Smooth muscle cell (in vitro differentiated cells): Measurements from ENCODE around the gene CACNA1B. TPM values are rescaled to one million over a fixed set of nuclear protein-coding genes. Genes with fewer than 3 reads are reported as not detected.

Source experiments
- DNase-seq: peaks from one replicate; lab custom pipeline; 2025; ENCODE audit not compliant: unreplicated experiment; lab: John Stamatoyannopoulos, UW
- H2AFZ ChIP-seq: fragments of 200-600 bp; sonication (generic); 2 replicates; pipeline ENCODE4 v1.6.0; 2016; ENCODE audit warnings: antibody characterized with exemption, low read depth, mild to moderate bottlenecking
- H3F3A ChIP-seq: fragments of 200-600 bp; sonication (generic); 2 replicates; pipeline ENCODE4 v1.6.0; 2017; ENCODE audit warnings: antibody characterized with exemption, low read depth
- H3K27ac ChIP-seq: fragments of 200-600 bp; sonication (generic); 2 replicates; pipeline ENCODE4 v1.5.1; 2016; ENCODE audit warnings: low read depth, mild to moderate bottlenecking
- H3K27me3 ChIP-seq: fragments of 200-600 bp; sonication (generic); 2 replicates; pipeline ENCODE4 v1.6.1; 2016; ENCODE audit warnings: low read depth, mild to moderate bottlenecking
- H3K36me3 ChIP-seq: fragments of 200-600 bp; sonication (generic); 2 replicates; pipeline ENCODE4 v1.5.1; 2016; ENCODE audit warnings: low read depth
- H3K4me1 ChIP-seq: fragments of 200-600 bp; sonication (generic); 2 replicates; pipeline ENCODE4 v1.5.1; 2016; ENCODE audit warnings: low read depth
- H3K4me2 ChIP-seq: fragments of 200-600 bp; sonication (generic); 2 replicates; pipeline ENCODE4 v1.6.0; 2016; ENCODE audit warnings: mild to moderate bottlenecking
- H3K4me3 ChIP-seq: fragments of 200-600 bp; sonication (generic); 2 replicates; pipeline ENCODE4 v1.5.1; 2016; ENCODE audit warnings: mild to moderate bottlenecking
- H3K79me2 ChIP-seq: fragments of 200-600 bp; sonication (generic); 2 replicates; pipeline ENCODE4 v1.6.0; 2016; ENCODE audit warnings: low read depth, mild to moderate bottlenecking
- H3K9ac ChIP-seq: fragments of 200-600 bp; sonication (generic); 2 replicates; pipeline ENCODE4 v1.6.0; 2016; ENCODE audit warnings: low read depth
- H3K9me3 ChIP-seq: fragments of 200-600 bp; sonication (generic); replicated peaks from 2 replicates; pipeline ENCODE4 v1.5.1; 2016; ENCODE audit warnings: low read depth
- H4K20me1 ChIP-seq: fragments of 200-600 bp; sonication (generic); 2 replicates; pipeline ENCODE4 v1.6.0; 2016; ENCODE audit warnings: low read depth
- CTCF ChIP-seq: fragments of 200-600 bp; sonication (generic); IDR thresholded peaks from 2 replicates; pipeline ENCODE4 v1.5.1; 2017; ENCODE audit warnings: borderline replicate concordance, mild to moderate bottlenecking, antibody characterized with exemption; ENCODE audit not compliant: insufficient read depth, poor library complexity, severe bottlenecking
- WGBS: methylation state at CpG from one replicate; pipeline ENCODE4 v1.1.7; 2016; ENCODE audit warnings: low lambda C conversion rate; 5-methylcytosine and 5-hydroxymethylcytosine counted together
- polyA plus RNA-seq: library from polyadenylated mRNA; unstranded; fragments of >200 nt; fragmentation: Nextera tagmentation; extraction: Ambion mirVana; gene quantifications from 2 replicates; pipeline ENCODE4 v1.2.1, GENCODE V29; 2016
- total RNA-seq: library from RNA; depleted of rRNA; stranded (reverse); fragments of >200 nt; gene quantifications from 2 replicates; pipeline ENCODE4 v1.2.3, GENCODE V29; 2014

CACNA1B gene
- total and polyA plus RNA-seq, 2 experiments from 2014 or later: 0.09 to 0.23 TPM

- Histone ChIP-seq H3K9me3 (no peaks in the 10 kb centered on the region), H3F3A (no peaks in the 10 kb centered on the region), H3K4me1 (no peaks in the 10 kb centered on the region), H3K27me3 (no peaks in the 10 kb centered on the region), H3K4me2 (no peak overlapping the region), H3K9ac (no peak overlapping the region), H2AFZ (no peak overlapping the region), H3K4me3 (no peak overlapping the region), H3K27ac (no peak overlapping the region), H3K36me3 (no peaks in the 10 kb centered on the region), H3K79me2 (no peaks in the 10 kb centered on the region), H4K20me1 (no peaks in the 10 kb centered on the region)
- TF ChIP-seq CTCF: no peak
- no peak for DNase-seq
- 89% methylated on average over 13 of the region's 13 CpGs for WGBS
These were observed 126.1 kb downstream of the CACNA1B start for GRCh38 chr9:138003485-138004190.

GRCh38 chr9:138006576-138007233, 129.1 kb downstream of the CACNA1B start:
- 95% methylated on average over 25 of the region's 25 CpGs for WGBS
- Histone ChIP-seq H2AFZ (no peak overlapping the region), H3K36me3 (no peaks in the 10 kb centered on the region), H3K9me3 (no peaks in the 10 kb centered on the region), H3K4me1 (no peaks in the 10 kb centered on the region), H3K27ac (no peak overlapping the region), H3K27me3 (no peaks in the 10 kb centered on the region), H3K9ac (no peak overlapping the region), H3F3A (no peaks in the 10 kb centered on the region), H4K20me1 (no peaks in the 10 kb centered on the region), H3K4me3 (no peak overlapping the region), H3K4me2 (no peak overlapping the region), H3K79me2 (no peaks in the 10 kb centered on the region)
- no peak for TF ChIP-seq CTCF
- DNase-seq: no peak

- Histone ChIP-seq H3K4me1 (no peaks in the 10 kb centered on the region), H2AFZ (no peak overlapping the region), H3K4me2 (no peak overlapping the region), H3K36me3 (no peaks in the 10 kb centered on the region), H3K9me3 (no peaks in the 10 kb centered on the region), H3F3A (no peaks in the 10 kb centered on the region), H3K27ac (no peak overlapping the region), H3K9ac (no peak overlapping the region), H4K20me1 (no peaks in the 10 kb centered on the region), H3K79me2 (no peaks in the 10 kb centered on the region), H3K27me3 (no peaks in the 10 kb centered on the region), H3K4me3 (no peak overlapping the region)
- WGBS: 91% methylated on average over 9 of the region's 9 CpGs
- TF ChIP-seq CTCF: no peak
- no peak for DNase-seq
These were observed 130.0 kb downstream of the CACNA1B start for GRCh38 chr9:138007566-138007917.
